Common myeloid progenitor, CD34-positive (primary cell): ENCODE measurements around the gene FSTL5.

Source experiments
- CTCF ChIA-PET: fragments of 350-600 bp; sonication (Branson Sonifier 250); formaldehyde crosslinking; loops from one replicate; lab custom pipeline; 2021; ENCODE audit warnings: antibody characterized with exemption; lab: Charles Lee
- POLR2A ChIA-PET: fragments of 350-600 bp; sonication (Branson Sonifier 250); formaldehyde crosslinking; loops from one replicate; lab custom pipeline; 2021; ENCODE audit warnings: antibody characterized with exemption; lab: Charles Lee
- DNase-seq, 3 donors: peaks; one replicate each; pipeline versions ENCODE4 v3.0.0 to v3.0.0-alpha.2; 2013
- H3K27ac ChIP-seq, 2 experiments: 1 replicate in 1 of 2; 2 replicates in 1 of 2; pipeline ENCODE4 v1.7.0; 2013; ENCODE audit warnings: inconsistent platforms in 2 of 2, low read length in 2 of 2, mild to moderate bottlenecking in 2 of 2, low read depth in 1 of 2, moderate library complexity in 1 of 2; ENCODE audit not compliant: severe bottlenecking in 2 of 2, insufficient read depth in 1 of 2, poor library complexity in 1 of 2
- H3K27me3 ChIP-seq, 5 experiments: replicated peaks in 2 of 5; 1 replicate in 3 of 5; 2 replicates in 2 of 5; pipeline versions ENCODE4 v1.6.1 to v1.7.0; 2013; ENCODE audit warnings: low read length in 4 of 5, mild to moderate bottlenecking in 2 of 5, moderate library complexity in 2 of 5, inconsistent platforms in 1 of 5; ENCODE audit not compliant: insufficient read depth in 5 of 5, control insufficient read depth in 4 of 5
- H3K36me3 ChIP-seq, 4 experiments: 1 replicate in 2 of 4; 2 replicates in 2 of 4; pipeline versions ENCODE4 v1.6.1 to v1.7.0; 2013; ENCODE audit warnings: low read length in 3 of 4, control low read depth in 1 of 4, mild to moderate bottlenecking in 1 of 4; ENCODE audit not compliant: control insufficient read depth in 4 of 4, insufficient read depth in 4 of 4
- H3K4me1 ChIP-seq, 4 experiments: 1 replicate in 3 of 4; 2 replicates in 1 of 4; pipeline versions ENCODE4 v1.6.1 to v1.7.1; 2013; ENCODE audit warnings: low read length in 3 of 4, mild to moderate bottlenecking in 3 of 4, control low read depth in 1 of 4, inconsistent platforms in 1 of 4, moderate library complexity in 1 of 4; ENCODE audit not compliant: control insufficient read depth in 4 of 4, insufficient read depth in 4 of 4; ENCODE audit errors: control extremely low read depth in 1 of 4
- H3K4me3 ChIP-seq, 7 experiments: 1 replicate in 4 of 7; 2 replicates in 3 of 7; pipeline versions ENCODE4 v1.5.1 to v1.7.0; 2013; ENCODE audit warnings: mild to moderate bottlenecking in 7 of 7, low read length in 6 of 7, moderate library complexity in 6 of 7, inconsistent platforms in 2 of 7, low read depth in 2 of 7, control low read depth in 1 of 7; ENCODE audit not compliant: insufficient read depth in 4 of 7, control insufficient read depth in 1 of 7; ENCODE audit errors: extremely low read depth in 1 of 7
- H3K9me3 ChIP-seq, 5 experiments: 1 replicate in 4 of 5; 2 replicates in 1 of 5; pipeline versions ENCODE4 v1.6.1 to v1.7.1; 2013; ENCODE audit warnings: low read length in 4 of 5, mild to moderate bottlenecking in 2 of 5, inconsistent platforms in 1 of 5, low read depth in 1 of 5, moderate library complexity in 1 of 5; ENCODE audit not compliant: control insufficient read depth in 4 of 5, insufficient read depth in 2 of 5; ENCODE audit errors: control extremely low read depth in 1 of 5
- WGBS: methylation state at CpG from one replicate; pipeline ENCODE4 v1.1.5; 2013; ENCODE audit not compliant: insufficient coverage; 5-methylcytosine and 5-hydroxymethylcytosine counted together

The FSTL5 gene

DNA sequence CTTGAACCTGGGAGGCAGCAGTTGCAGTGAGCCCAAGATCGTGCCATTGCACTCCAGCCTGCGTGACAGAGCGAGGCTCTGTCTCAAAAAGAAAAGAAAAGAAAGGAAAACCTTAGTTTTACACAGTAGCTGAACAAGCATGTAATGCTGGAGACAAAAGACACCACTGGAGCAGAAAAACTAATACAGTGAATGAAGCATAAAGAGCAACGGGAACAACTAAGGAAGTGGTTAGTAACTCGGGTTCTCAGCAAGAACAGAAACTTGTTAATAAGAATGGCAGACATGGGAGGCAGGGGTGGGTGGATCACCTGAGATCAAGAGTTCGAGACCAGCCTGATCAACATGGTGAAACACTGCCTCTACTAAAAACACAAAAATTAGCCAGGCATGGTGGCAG, 263.7 kb downstream of the FSTL5 start:
- no peak for DNase-seq
- POLR2A ChIA-PET, result no interaction called here
- WGBS, result 85% methylated on average over 5 of the region's 6 CpGs
- H3K27me3 ChIP-seq, result no peaks in the 10 kb centered on the region
- H3K27ac ChIP-seq, result no peak overlapping the region
- no peaks in the 10 kb centered on the region for H3K36me3 ChIP-seq
- no peaks in the 10 kb centered on the region for H3K4me1 ChIP-seq
- CTCF ChIA-PET, result no interaction called here
- no peaks in the 10 kb centered on the region for H3K9me3 ChIP-seq
- no peak overlapping the region for H3K4me3 ChIP-seq

DNA sequence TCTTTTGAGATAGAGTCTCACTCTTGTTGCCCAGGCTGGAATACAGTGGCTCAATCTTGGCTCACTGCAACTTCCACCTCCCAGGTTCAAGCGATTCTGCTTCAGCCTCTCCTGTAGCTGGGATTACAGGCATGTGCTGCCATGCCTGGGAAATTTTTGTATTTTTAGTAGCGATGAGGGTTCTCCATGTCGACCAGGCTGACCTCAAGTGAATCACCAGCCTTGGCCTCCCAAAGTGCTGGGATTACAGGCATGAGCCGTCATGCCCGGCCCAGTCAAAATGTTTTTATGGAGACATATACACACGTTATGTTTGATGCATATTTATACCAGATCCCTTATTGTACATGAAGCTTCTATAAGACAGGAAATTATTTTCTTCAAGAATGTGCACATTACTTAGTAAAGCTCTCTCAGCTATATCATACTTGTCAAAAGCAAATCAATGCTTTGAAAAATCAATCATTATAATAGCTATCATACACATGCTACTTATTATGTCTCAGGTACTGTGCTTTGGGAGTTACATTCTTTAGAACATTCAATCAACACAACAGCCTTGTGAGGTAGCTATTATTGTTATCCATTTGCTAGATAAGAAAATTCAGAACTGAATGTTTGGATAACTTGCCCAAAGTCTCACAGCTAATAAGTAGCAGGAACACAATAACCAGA, 269.2 kb downstream of the FSTL5 start:
- no peak for DNase-seq
- WGBS, result 82% methylated on average over 3 of the region's 6 CpGs
- no peaks in the 10 kb centered on the region for H3K9me3 ChIP-seq
- no peak overlapping the region for H3K27ac ChIP-seq
- no peaks in the 10 kb centered on the region for H3K4me1 ChIP-seq
- CTCF ChIA-PET, result no interaction called here
- H3K36me3 ChIP-seq, result no peaks in the 10 kb centered on the region
- POLR2A ChIA-PET, result no interaction called here
- H3K27me3 ChIP-seq, result no peaks in the 10 kb centered on the region
- no peak overlapping the region for H3K4me3 ChIP-seq

GRCh38 chr4:161894014-161894413, 269.8 kb downstream of the FSTL5 start:
- Histone ChIP-seq H3K4me3 (no peak overlapping the region), H3K27me3 (no peaks in the 10 kb centered on the region), H3K4me1 (no peaks in the 10 kb centered on the region), H3K36me3 (no peaks in the 10 kb centered on the region), H3K27ac (no peak overlapping the region), H3K9me3 (no peaks in the 10 kb centered on the region)
- DNase-seq, result no peak
- WGBS, result no CpG with 5 or more reads among the region's 1 CpG
- ChIA-PET POLR2A (no interaction called here), CTCF (no interaction called here)

- no peak for DNase-seq
- WGBS, result no CpG with 5 or more reads among the region's 1 CpG
- H3K27ac ChIP-seq, result no peak overlapping the region
- no peak overlapping the region for H3K4me3 ChIP-seq
- CTCF ChIA-PET, result no interaction called here
- POLR2A ChIA-PET, result no interaction called here
- H3K36me3 ChIP-seq, result no peaks in the 10 kb centered on the region
- no peaks in the 10 kb centered on the region for H3K4me1 ChIP-seq
- no peaks in the 10 kb centered on the region for H3K9me3 ChIP-seq
- H3K27me3 ChIP-seq, result no peaks in the 10 kb centered on the region
Observed at GRCh38 chr4:161893566-161893965, 270.2 kb downstream of the FSTL5 start.

- DNase-seq, result no peak
- H3K27me3 ChIP-seq, result no peaks in the 10 kb centered on the region
- ChIA-PET CTCF (no interaction called here), POLR2A (no interaction called here)
- no peak overlapping the region for H3K27ac ChIP-seq
- H3K36me3 ChIP-seq, result no peaks in the 10 kb centered on the region
- H3K4me3 ChIP-seq, result no peak overlapping the region
- H3K9me3 ChIP-seq, result no peaks in the 10 kb centered on the region
- no peaks in the 10 kb centered on the region for H3K4me1 ChIP-seq
Observed at GRCh38 chr4:161892951-161893350, 270.8 kb downstream of the FSTL5 start.

GRCh38 chr4:161883157-161883556, 280.6 kb downstream of the FSTL5 start:
- Histone ChIP-seq H3K9me3 (no peaks in the 10 kb centered on the region), H3K4me3 (no peak overlapping the region), H3K36me3 (no peaks in the 10 kb centered on the region), H3K27ac (no peak overlapping the region), H3K27me3 (no peaks in the 10 kb centered on the region), H3K4me1 (no peaks in the 10 kb centered on the region)
- ChIA-PET POLR2A (no interaction called here), CTCF (no interaction called here)
- DNase-seq, result no peak
- WGBS, result no CpG with 5 or more reads among the region's 4 CpGs

- ChIA-PET POLR2A (no interaction called here), CTCF (no interaction called here)
- Histone ChIP-seq H3K27me3 (no peaks in the 10 kb centered on the region), H3K4me1 (no peaks in the 10 kb centered on the region), H3K27ac (no peak overlapping the region), H3K4me3 (no peak overlapping the region), H3K9me3 (no peaks in the 10 kb centered on the region), H3K36me3 (no peaks in the 10 kb centered on the region)
- 91% methylated on average over 3 of the region's 4 CpGs for WGBS
- no peak for DNase-seq
Observed at GRCh38 chr4:161881370-161881769, 282.4 kb downstream of the FSTL5 start.
